SK-N-SH (cell line): ENCODE results near the gene DPEP2. TPM values are rescaled to one million over a fixed set of nuclear protein-coding genes. Genes with fewer than 3 reads are reported as not detected.
"Not testable (repeated sequence)": the region's sequence is repeated elsewhere in the genome, so short reads cannot be mapped to it uniquely, and the experiment has no call there.

Source experiments
- CTCF ChIA-PET: fragments of 300-600, 350-600 bp; formaldehyde crosslinking; extraction: SDS; loops from one replicate; lab custom pipeline; 2021; lab: Yijun Ruan, JAX
- POLR2A ChIA-PET: fragments of 350-600 bp; sonication (Branson Sonifier 250); formaldehyde crosslinking; extraction: SDS; loops from one replicate; lab custom pipeline; 2020; ENCODE audit warnings: antibody characterized with exemption, inconsistent platforms; lab: Yijun Ruan, JAX
- DNase-seq: peaks from one replicate; pipeline ENCODE4 v3.0.0; 2012
- H2AFZ ChIP-seq: fragments of 200-600 bp; sonication (generic); 2 replicates; pipeline ENCODE4 v1.8.1; 2016; ENCODE audit warnings: antibody characterized with exemption, mild to moderate bottlenecking, low read depth
- H3F3A ChIP-seq: fragments of 200-600 bp; sonication (generic); replicated peaks from 2 replicates; pipeline ENCODE3; 2016; ENCODE audit warnings: antibody characterized with exemption, mild to moderate bottlenecking; ENCODE audit not compliant: insufficient read depth
- H3K27ac ChIP-seq, 2 experiments: fragments of 200-500 bp in 1 of 2; fragments of 200-600 bp in 1 of 2; sonication (Bioruptor generic) in 1 of 2; sonication (generic), shearing (Covaris generic) in 1 of 2; 2 replicates each; pipeline versions ENCODE4 v1.5.1 to v1.6.1; 2014 to 2016; ENCODE audit warnings: low read depth in 2 of 2, inconsistent platforms in 1 of 2, low read length in 1 of 2, mild to moderate bottlenecking in 1 of 2, mixed read lengths in 1 of 2
- H3K27me3 ChIP-seq: fragments of 200-600 bp; sonication (generic), shearing (Covaris generic); 2 replicates; pipeline ENCODE4 v1.6.1; 2016; ENCODE audit warnings: mixed run types; ENCODE audit not compliant: insufficient read depth
- H3K36me3 ChIP-seq, 2 experiments: fragments of 200-500 bp in 1 of 2; fragments of 200-600 bp in 1 of 2; sonication (Bioruptor generic) in 1 of 2; sonication (generic) in 1 of 2; replicated peaks in 1 of 2; 2 replicates each; pipeline versions ENCODE3 to v1.5.1; 2014 to 2016; ENCODE audit warnings: low read length in 1 of 2, mild to moderate bottlenecking in 1 of 2; ENCODE audit not compliant: insufficient read depth in 2 of 2, control insufficient read depth in 1 of 2
- H3K4me1 ChIP-seq, 2 experiments: fragments of 200-500 bp in 1 of 2; fragments of 200-600 bp in 1 of 2; sonication (Bioruptor generic) in 1 of 2; sonication (generic), shearing (Covaris generic) in 1 of 2; 2 replicates each; pipeline versions ENCODE4 v1.5.1 to v1.6.1; 2014 to 2016; ENCODE audit warnings: low read depth in 1 of 2, low read length in 1 of 2, mixed run types in 1 of 2; ENCODE audit not compliant: insufficient read depth in 2 of 2, control insufficient read depth in 1 of 2
- H3K4me2 ChIP-seq: fragments of 200-600 bp; sonication (generic), shearing (Covaris generic); 2 replicates; pipeline ENCODE4 v1.6.1; 2017; ENCODE audit warnings: mixed run types
- H3K4me3 ChIP-seq, 2 experiments: fragments of 200-500 bp in 1 of 2; fragments of 200-600 bp in 1 of 2; sonication (Bioruptor generic) in 1 of 2; sonication (generic), shearing (Covaris generic) in 1 of 2; 2 replicates each; pipeline versions ENCODE4 v1.5.1 to v1.8.1; 2014 to 2016; ENCODE audit warnings: low read depth in 2 of 2, inconsistent platforms in 1 of 2, low read length in 1 of 2, mild to moderate bottlenecking in 1 of 2, mixed read lengths in 1 of 2, moderate library complexity in 1 of 2
- H3K79me2 ChIP-seq: fragments of 200-600 bp; sonication (generic); 2 replicates; pipeline ENCODE4 v1.8.1; 2017; ENCODE audit warnings: mild to moderate bottlenecking; ENCODE audit not compliant: insufficient read depth
- H3K9ac ChIP-seq: fragments of 200-600 bp; sonication (generic); 2 replicates; pipeline ENCODE4 v1.6.1; 2017; ENCODE audit warnings: mixed run types
- H3K9me2 ChIP-seq: fragments of 200-600 bp; sonication (generic); 2 replicates; pipeline ENCODE4 v1.6.1; 2017; ENCODE audit warnings: mixed run types
- H3K9me3 ChIP-seq: fragments of 200-600 bp; sonication (generic); 2 replicates; pipeline ENCODE4 v1.6.1; 2017; ENCODE audit warnings: mixed run types, mild to moderate bottlenecking, moderate library complexity
- H4K20me1 ChIP-seq: fragments of 200-600 bp; sonication (generic); 2 replicates; pipeline ENCODE4 v1.6.1; 2017; ENCODE audit warnings: mild to moderate bottlenecking, mixed run types; ENCODE audit not compliant: insufficient read depth
- CHD2 ChIP-seq: fragments of 150-350 bp; IDR thresholded peaks from 2 replicates; pipeline ENCODE4 v1.6.1; 2018; ENCODE audit warnings: low read length; ENCODE audit not compliant: partially characterized antibody
- ELF1 ChIP-seq: IDR thresholded peaks from 2 replicates; pipeline ENCODE4 v1.4.0; 2012
- FOSL2 ChIP-seq: IDR thresholded peaks from 2 replicates; pipeline ENCODE4 v1.4.0; 2012; ENCODE audit warnings: low read depth, mild to moderate bottlenecking, moderate library complexity, borderline replicate concordance
- GABPA ChIP-seq: IDR thresholded peaks from 2 replicates; pipeline ENCODE4 v1.4.0; 2012; ENCODE audit warnings: low read depth, mild to moderate bottlenecking
- SIN3A ChIP-seq: IDR thresholded peaks from 2 replicates; pipeline ENCODE4 v1.6.1; 2012; ENCODE audit warnings: low read depth, mild to moderate bottlenecking, low read length, moderate library complexity, borderline replicate concordance
- YY1 ChIP-seq: IDR thresholded peaks from 2 replicates; pipeline ENCODE4 v1.4.0; 2012; ENCODE audit warnings: low read depth, mild to moderate bottlenecking
- ZBTB33 ChIP-seq: IDR thresholded peaks from 2 replicates; pipeline ENCODE4 v1.4.0; 2012; ENCODE audit warnings: low read depth, borderline replicate concordance
- WGBS: methylation state at CpG from one replicate; pipeline ENCODE4 v1.1.6; 2017; ENCODE audit warnings: low lambda C conversion rate; 5-methylcytosine and 5-hydroxymethylcytosine counted together
- polyA plus RNA-seq, 3 experiments: library from polyadenylated mRNA; depleted of rRNA; stranded (reverse); fragments of >200 nt; gene quantifications; 2 replicates each; pipeline ENCODE4 v1.2.3, GENCODE V29; 2012

DPEP2 gene
- polyA plus RNA-seq, 1 of the 3 experiments (the other 2 are of a cell fraction), result not detected

GRCh38 chr16:68000450-68000849 is 1.2 kb upstream of the DPEP2 start (continued):
- no peak for TF ChIP-seq ZBTB33
- TF ChIP-seq YY1, result no peak
- no peak for TF ChIP-seq CHD2

GRCh38 chr16:67999985-68000384 is 701 bp upstream of the DPEP2 start:
- Histone ChIP-seq H3K4me3 (no peak overlapping the region), H4K20me1 (no peaks in the 10 kb centered on the region), H3K4me2 (no peak overlapping the region), H2AFZ (no peak overlapping the region), H3K27me3 (no peaks in the 10 kb centered on the region), H3K9me2 (no peaks in the 10 kb centered on the region), H3K79me2 (no peaks in the 10 kb centered on the region), H3K9ac (no peak overlapping the region), H3K36me3 (no peaks in the 10 kb centered on the region), H3K4me1 (no peaks in the 10 kb centered on the region), H3K9me3 (no peaks in the 10 kb centered on the region), H3K27ac (no peak overlapping the region), H3F3A (no peaks in the 10 kb centered on the region)
- TF ChIP-seq YY1 (no peak), GABPA (no peak), FOSL2 (no peak), ELF1 (no peak)
- 83% methylated on average over 2 of the region's 2 CpGs for WGBS
- no peak for DNase-seq
- POLR2A ChIA-PET, result no interaction called here
- CTCF ChIA-PET, result interaction anchor here (0.9 kb wide), 1 partner anchor 13 kb away, joined by 4 read pairs; no protein-coding TSS in a partner anchor

DNA sequence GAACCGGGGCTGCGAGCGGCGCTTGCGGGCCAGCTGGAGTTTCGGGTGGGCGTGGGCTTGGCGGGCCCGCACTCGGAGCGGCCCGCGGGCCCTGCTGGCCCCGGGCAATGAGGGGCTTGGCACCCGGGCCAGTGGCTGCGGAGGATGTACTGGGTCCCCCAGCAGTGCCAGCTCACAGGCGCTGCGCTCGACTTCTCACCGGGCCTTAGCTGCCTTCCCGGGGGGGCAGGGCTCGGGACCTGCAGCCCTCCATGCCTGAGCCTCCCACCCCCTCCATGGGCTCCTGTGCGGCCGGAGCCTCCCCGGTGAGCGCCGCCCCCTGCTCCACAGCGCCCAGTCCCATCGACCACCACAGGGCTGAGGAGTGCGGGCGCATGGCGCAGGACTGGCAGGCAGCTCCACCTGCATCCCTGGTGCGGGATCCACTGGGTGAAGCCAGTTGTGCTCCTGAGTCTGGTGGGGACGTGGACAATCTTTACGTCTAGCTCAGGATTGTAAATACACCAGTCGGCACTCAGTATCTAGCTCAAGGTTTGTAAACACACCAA is 979 bp downstream of the DPEP2 start:
- H3K4me1 ChIP-seq, H3K79me2 ChIP-seq, DNase-seq, H3F3A ChIP-seq, POLR2A ChIA-PET, H3K36me3 ChIP-seq, H3K27ac ChIP-seq, H3K9ac ChIP-seq, H3K9me2 ChIP-seq, H3K4me3 ChIP-seq, H3K4me2 ChIP-seq, H2AFZ ChIP-seq, H4K20me1 ChIP-seq, H3K9me3 ChIP-seq, H3K27me3 ChIP-seq: not testable (repeated sequence)
- WGBS, result 91% methylated on average over 10 of the region's 36 CpGs
- CTCF ChIA-PET, result interaction anchor here (1.1 kb wide), 2 partner anchors 10 to 42 kb away, joined by 3 read pairs; no protein-coding TSS in a partner anchor

GRCh38 chr16:67996666-67997065 is 2.6 kb downstream of the DPEP2 start:
- no peak overlapping the region for H3K4me3 ChIP-seq
- H3K4me2 ChIP-seq, result no peak overlapping the region
- WGBS, result 94% methylated on average over 5 of the region's 5 CpGs
- peaks cover 0 to 7% of the 10 kb centered on the region in 2 experiments; a peak in 1 of 4 replicates for H3K4me1 ChIP-seq
- H3K27me3 ChIP-seq, result no peaks in the 10 kb centered on the region
- DNase-seq, result no peak
- no peak overlapping the region for H2AFZ ChIP-seq
- ChIA-PET CTCF (interaction anchor here (0.6 to 2.2 kb wide), 2 partner anchors 25 to 31 kb away, joined by 3 to 6 read pairs; no protein-coding TSS in a partner anchor), POLR2A (no interaction called here)
- no peaks in the 10 kb centered on the region for H3K36me3 ChIP-seq
- H3K9me3 ChIP-seq, result no peaks in the 10 kb centered on the region
- H3K9me2 ChIP-seq, result no peaks in the 10 kb centered on the region
- no peaks in the 10 kb centered on the region for H3F3A ChIP-seq
- H3K27ac ChIP-seq, result no peak overlapping the region
- H3K9ac ChIP-seq, result no peak overlapping the region
- H4K20me1 ChIP-seq, result no peaks in the 10 kb centered on the region
- H3K79me2 ChIP-seq, result no peaks in the 10 kb centered on the region
- TF ChIP-seq SIN3A, result no peak
- TF ChIP-seq FOSL2, result no peak
